ENCODE measurements around the gene RABL6.

RABL6 gene

DNA sequence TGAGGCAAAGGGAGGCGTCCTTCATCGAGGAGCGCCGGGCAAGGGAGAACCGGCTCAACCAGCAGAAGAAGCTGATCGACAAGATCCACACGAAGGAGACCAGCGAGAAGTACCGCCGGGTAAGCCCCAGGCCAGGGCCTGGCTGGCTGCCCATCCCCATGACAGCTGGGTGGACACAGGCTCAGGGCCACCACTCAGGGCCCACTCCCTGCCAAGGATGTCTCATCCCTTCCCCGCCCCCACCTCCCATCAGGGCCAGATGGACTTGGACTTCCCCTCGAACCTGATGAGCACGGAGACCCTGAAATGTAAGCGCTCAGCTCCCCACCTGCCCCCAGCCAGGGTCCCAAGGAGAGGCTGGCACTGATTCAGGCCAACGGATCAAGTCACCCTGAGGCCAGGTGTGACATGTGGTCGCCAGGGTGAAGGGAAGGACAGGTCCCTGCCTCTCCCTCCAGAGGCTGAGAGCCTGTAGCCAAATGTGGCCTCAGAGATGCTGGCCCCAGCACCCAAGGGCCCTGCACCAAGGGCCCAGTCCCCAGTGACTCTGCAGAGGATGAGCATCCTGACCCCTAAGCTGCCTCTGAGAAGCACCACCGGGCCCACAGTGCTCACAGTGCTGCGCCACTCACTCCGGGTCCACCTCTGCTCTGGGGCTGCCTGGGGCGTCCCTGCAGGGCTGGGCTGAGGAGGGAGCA, 3.1 kb upstream of the RABL6 start:
- H3K4me3 ChIP-seq (ENCODE audit: low read length): no peak overlapping the region
- H3K9me3 ChIP-seq (ENCODE audit: low read length): no peaks in the 10 kb centered on the region
- no peak overlapping the region for H2AFZ ChIP-seq (ENCODE audit: low read depth, low read length)
- peaks cover 36% of the 10 kb centered on the region for H3K4me1 ChIP-seq (ENCODE audit: insufficient read depth, low read length)
- H3K36me3 ChIP-seq (ENCODE audit: insufficient read depth, low read length): peaks cover 6% of the 10 kb centered on the region
- H3K27me3 ChIP-seq (ENCODE audit: insufficient read depth, low read length): no peaks in the 10 kb centered on the region

- Histone ChIP-seq H2AFZ (ENCODE audit: low read depth, low read length) (no peak overlapping the region), H3K36me3 (ENCODE audit: insufficient read depth, low read length) (peaks cover 12% of the 10 kb centered on the region), H3K4me1 (ENCODE audit: insufficient read depth, low read length) (peaks cover 37% of the 10 kb centered on the region), H3K27me3 (ENCODE audit: insufficient read depth, low read length) (no peaks in the 10 kb centered on the region), H3K9me3 (ENCODE audit: low read length) (no peaks in the 10 kb centered on the region), H3K4me3 (ENCODE audit: low read length) (no peak overlapping the region)
Measured at GRCh38 chr9:136805207-136805740, 2.5 kb upstream of the RABL6 start.

DNA sequence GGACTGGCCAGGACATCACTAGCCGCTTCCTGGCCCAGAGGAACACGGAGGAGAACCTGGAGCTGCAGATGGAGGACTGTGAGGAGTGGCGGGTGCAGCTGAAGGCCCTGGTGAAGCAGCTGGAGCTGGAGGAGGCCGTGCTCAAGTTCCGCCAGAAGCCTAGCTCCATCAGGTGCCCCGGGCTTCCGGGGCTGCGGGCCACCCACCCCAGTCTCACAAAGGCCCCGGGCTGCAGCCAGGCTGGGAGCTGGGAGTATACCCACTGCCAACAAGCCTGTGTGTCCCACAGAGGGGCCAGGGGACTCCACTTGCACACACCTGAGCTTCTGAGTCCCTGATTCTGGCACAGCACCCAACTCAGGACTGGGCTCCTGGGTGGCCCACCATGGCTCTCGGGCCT, 1.7 kb upstream of the RABL6 start:
- Histone ChIP-seq H3K27me3 (ENCODE audit: insufficient read depth, low read length) (no peaks in the 10 kb centered on the region), H3K36me3 (ENCODE audit: insufficient read depth, low read length) (peaks cover 18% of the 10 kb centered on the region), H2AFZ (ENCODE audit: low read depth, low read length) (no peak overlapping the region), H3K4me1 (ENCODE audit: insufficient read depth, low read length) (peaks cover 31% of the 10 kb centered on the region), H3K9me3 (ENCODE audit: low read length) (no peaks in the 10 kb centered on the region), H3K4me3 (ENCODE audit: low read length) (no peak overlapping the region)

DNA sequence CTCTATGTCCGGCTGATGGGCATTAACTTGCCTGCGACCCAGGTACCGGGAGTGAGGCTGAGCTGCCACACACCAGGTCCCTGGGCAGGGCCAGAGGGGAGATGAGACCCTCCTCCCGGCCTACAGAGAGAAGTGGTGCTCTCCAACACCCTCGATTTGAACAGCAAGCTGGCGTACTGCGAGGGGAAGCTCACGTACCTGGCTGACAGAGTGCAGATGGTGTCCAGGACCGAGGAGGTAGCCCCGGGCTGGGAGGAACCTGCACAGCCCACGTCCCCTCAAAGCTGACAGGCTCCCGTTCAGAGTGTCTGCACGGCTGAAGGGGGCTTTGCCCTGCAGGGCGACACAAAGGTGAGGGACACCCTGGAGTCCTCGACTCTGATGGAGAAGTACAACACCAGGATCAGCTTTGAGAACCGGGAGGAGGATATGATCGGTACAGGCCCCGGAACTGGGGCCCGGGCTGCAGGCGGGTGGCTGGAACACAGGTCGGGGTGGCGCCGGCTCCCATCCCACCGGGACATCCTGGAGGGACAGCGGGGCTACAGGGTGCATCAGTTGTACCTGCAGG, 1.0 kb upstream of the RABL6 start:
- H3K4me3 ChIP-seq (ENCODE audit: low read length): peak overlapping the region; percentile 97
- H3K36me3 ChIP-seq (ENCODE audit: insufficient read depth, low read length): peaks cover 24% of the 10 kb centered on the region
- no peaks in the 10 kb centered on the region for H3K27me3 ChIP-seq (ENCODE audit: insufficient read depth, low read length)
- H2AFZ ChIP-seq (ENCODE audit: low read depth, low read length): peak overlapping the region; percentile 76
- no peaks in the 10 kb centered on the region for H3K9me3 ChIP-seq (ENCODE audit: low read length)
- peaks cover 27% of the 10 kb centered on the region for H3K4me1 ChIP-seq (ENCODE audit: insufficient read depth, low read length)

GRCh38 chr9:136808075-136808805, 492 bp downstream of the RABL6 start:
- Histone ChIP-seq H3K4me3 (ENCODE audit: low read length) (peak overlapping the region; percentile 97), H3K36me3 (ENCODE audit: insufficient read depth, low read length) (peaks cover 32% of the 10 kb centered on the region), H3K4me1 (ENCODE audit: insufficient read depth, low read length) (peaks cover 27% of the 10 kb centered on the region), H3K9me3 (ENCODE audit: low read length) (no peaks in the 10 kb centered on the region), H2AFZ (ENCODE audit: low read depth, low read length) (peak overlapping the region; percentile 57), H3K27me3 (ENCODE audit: insufficient read depth, low read length) (no peaks in the 10 kb centered on the region)

DNA sequence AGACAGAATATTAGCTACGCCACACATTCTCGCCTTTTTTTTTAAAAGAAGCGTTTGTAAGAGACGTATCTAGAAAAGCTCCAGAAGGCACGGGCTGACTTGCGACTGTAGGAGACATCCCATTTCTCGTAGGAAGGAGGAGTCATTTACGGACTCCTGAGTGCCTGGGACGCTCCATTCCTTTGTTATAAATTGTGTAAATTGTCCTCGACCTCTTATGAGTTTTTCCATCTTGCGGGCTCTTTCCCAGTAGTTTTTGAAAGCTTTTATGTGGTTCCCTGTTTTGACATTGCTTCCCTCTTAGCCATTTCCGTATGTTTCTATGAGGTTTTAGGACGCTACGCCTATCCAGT, 1.0 kb downstream of the RABL6 start:
- H3K4me1 ChIP-seq (ENCODE audit: insufficient read depth, low read length): peaks cover 27% of the 10 kb centered on the region
- H2AFZ ChIP-seq (ENCODE audit: low read depth, low read length): no peak overlapping the region
- no peaks in the 10 kb centered on the region for H3K27me3 ChIP-seq (ENCODE audit: insufficient read depth, low read length)
- no peaks in the 10 kb centered on the region for H3K9me3 ChIP-seq (ENCODE audit: low read length)
- peaks cover 34% of the 10 kb centered on the region for H3K36me3 ChIP-seq (ENCODE audit: insufficient read depth, low read length)
- peak overlapping the region; percentile 97 for H3K4me3 ChIP-seq (ENCODE audit: low read length)

- H3K4me3 ChIP-seq (ENCODE audit: low read length): no peak overlapping the region
- peaks cover 5% of the 10 kb centered on the region for H3K4me1 ChIP-seq (ENCODE audit: insufficient read depth, low read length)
- no peaks in the 10 kb centered on the region for H3K9me3 ChIP-seq (ENCODE audit: low read length)
- no peak overlapping the region for H2AFZ ChIP-seq (ENCODE audit: low read depth, low read length)
- no peaks in the 10 kb centered on the region for H3K27me3 ChIP-seq (ENCODE audit: insufficient read depth, low read length)
- H3K36me3 ChIP-seq (ENCODE audit: insufficient read depth, low read length): peaks cover 45% of the 10 kb centered on the region
Measured at GRCh38 chr9:136814725-136815421, 7.1 kb downstream of the RABL6 start.

DNA sequence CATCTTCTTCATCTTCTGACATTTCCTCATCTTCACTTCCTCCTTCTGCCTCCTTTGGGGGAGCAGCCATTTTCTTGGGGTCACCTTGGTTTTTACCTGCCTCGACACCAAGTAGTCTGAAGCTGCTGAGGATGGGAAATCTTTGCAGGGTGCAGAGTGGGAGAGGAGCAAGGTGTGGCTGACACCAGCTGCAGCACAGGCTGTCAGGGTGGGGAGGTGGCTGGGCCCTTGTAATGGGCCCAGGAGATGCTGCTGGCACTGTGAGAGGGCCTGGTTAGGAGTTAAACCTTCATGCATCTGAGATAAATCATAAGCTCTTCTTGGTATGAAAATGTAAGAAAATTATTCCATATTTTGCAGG, 7.7 kb downstream of the RABL6 start:
- H3K4me3 ChIP-seq (ENCODE audit: low read length): no peak overlapping the region
- no peak overlapping the region for H2AFZ ChIP-seq (ENCODE audit: low read depth, low read length)
- H3K9me3 ChIP-seq (ENCODE audit: low read length): no peaks in the 10 kb centered on the region
- H3K4me1 ChIP-seq (ENCODE audit: insufficient read depth, low read length): no peaks in the 10 kb centered on the region
- no peaks in the 10 kb centered on the region for H3K27me3 ChIP-seq (ENCODE audit: insufficient read depth, low read length)
- H3K36me3 ChIP-seq (ENCODE audit: insufficient read depth, low read length): peaks cover 41% of the 10 kb centered on the region

- H3K36me3 ChIP-seq (ENCODE audit: insufficient read depth, low read length): peaks cover 42% of the 10 kb centered on the region
- no peak overlapping the region for H3K4me3 ChIP-seq (ENCODE audit: low read length)
- H3K27me3 ChIP-seq (ENCODE audit: insufficient read depth, low read length): no peaks in the 10 kb centered on the region
- no peak overlapping the region for H2AFZ ChIP-seq (ENCODE audit: low read depth, low read length)
- peaks cover 4% of the 10 kb centered on the region for H3K9me3 ChIP-seq (ENCODE audit: low read length)
- H3K4me1 ChIP-seq (ENCODE audit: insufficient read depth, low read length): no peaks in the 10 kb centered on the region
Measured at GRCh38 chr9:136820971-136821825, 13.4 kb downstream of the RABL6 start.

DNA sequence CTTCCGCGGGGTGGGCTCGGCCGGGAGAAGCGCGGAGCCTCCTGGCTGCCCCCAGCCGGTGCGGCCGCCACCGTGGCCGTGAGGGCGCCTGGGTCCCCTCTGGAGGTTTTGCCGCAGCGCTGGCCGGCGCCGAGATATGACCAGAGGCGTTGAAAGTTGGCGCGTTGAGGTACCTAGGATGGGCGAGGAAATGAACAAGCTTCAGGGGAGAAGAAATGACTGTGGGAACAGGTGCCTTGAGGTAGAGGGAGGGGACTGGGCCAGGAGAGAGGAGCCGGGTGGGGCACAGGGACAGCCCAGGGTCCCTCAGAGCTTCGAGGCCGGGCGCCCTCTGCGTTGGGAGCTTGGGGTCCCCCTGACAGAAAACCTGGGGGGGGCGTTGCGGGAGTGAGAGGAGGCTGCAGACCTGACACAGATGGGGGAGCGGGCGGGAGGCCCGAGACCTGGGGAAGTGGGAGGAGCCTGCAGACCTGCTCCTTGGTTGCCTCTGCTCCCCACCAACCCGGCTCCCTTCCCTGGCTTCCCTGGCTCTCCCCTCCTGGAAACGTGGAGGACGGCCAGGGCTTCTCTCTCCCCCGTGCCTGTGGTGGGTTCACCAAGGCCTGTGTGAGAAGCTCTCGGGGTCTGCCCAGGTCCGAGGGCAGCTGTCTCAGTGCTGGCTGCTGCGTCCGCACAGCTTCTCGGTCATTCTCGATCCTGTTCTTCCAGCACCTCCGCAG, 14.2 kb downstream of the RABL6 start:
- Histone ChIP-seq H3K36me3 (ENCODE audit: insufficient read depth, low read length) (peaks cover 47% of the 10 kb centered on the region), H3K27me3 (ENCODE audit: insufficient read depth, low read length) (no peaks in the 10 kb centered on the region), H3K4me3 (ENCODE audit: low read length) (no peak overlapping the region), H3K9me3 (ENCODE audit: low read length) (peaks cover 4% of the 10 kb centered on the region), H3K4me1 (ENCODE audit: insufficient read depth, low read length) (no peaks in the 10 kb centered on the region), H2AFZ (ENCODE audit: low read depth, low read length) (no peak overlapping the region)

GRCh38 chr9:136823136-136824046, 15.6 kb downstream of the RABL6 start:
- Histone ChIP-seq H3K9me3 (ENCODE audit: low read length) (peaks cover 4% of the 10 kb centered on the region), H3K36me3 (ENCODE audit: insufficient read depth, low read length) (peaks cover 56% of the 10 kb centered on the region), H2AFZ (ENCODE audit: low read depth, low read length) (no peak overlapping the region), H3K4me1 (ENCODE audit: insufficient read depth, low read length) (no peaks in the 10 kb centered on the region), H3K4me3 (ENCODE audit: low read length) (no peak overlapping the region), H3K27me3 (ENCODE audit: insufficient read depth, low read length) (no peaks in the 10 kb centered on the region)

Measured in neuron (in vitro differentiated cells).